ENCODE results near the gene PYY. TPM values are rescaled to one million over a fixed set of nuclear protein-coding genes. Genes with fewer than 3 reads are reported as not detected.
A peak's percentile ranks its signal among the peaks of the same experiment; 100 is the strongest.

PYY gene
- total RNA-seq, 1 experiment from 2014 or later, result not detected

GRCh38 chr17:43952351-43952723 lies 1.4 kb downstream of the PYY start:
- no peak overlapping the region for H3K4me3 ChIP-seq (ENCODE audit: low read depth in 2 of 2, low read length in 2 of 2)
- POLR2A ChIA-PET, result no interaction called here
- ATAC-seq, result no peak
- H3K9me3 ChIP-seq (ENCODE audit: control insufficient read depth, insufficient read depth, low read depth, low read length), result no peaks in the 10 kb centered on the region
- TF ChIP-seq REST (IDR thresholded peaks at IDR 0.05; ENCODE audit: insufficient read depth in 1 of 2, low read depth in 2 of 2, low read length in 1 of 2), result peak; percentile 38 to 52; a peak in 1 of 4 replicates
- no peak for TF ChIP-seq SIN3A (IDR thresholded peaks at IDR 0.05; ENCODE audit: borderline replicate concordance, insufficient read depth, low read depth, low read length)
- no peak for DNase-seq (ENCODE audit: low read depth, low spot score)
- no peaks in the 10 kb centered on the region for H3K36me3 ChIP-seq (ENCODE audit: control insufficient read depth, insufficient read depth, low read length)
- CTCF ChIA-PET, result no interaction called here
- BruUV-seq (replicated peaks), result no TSS peak
- no peaks in the 10 kb centered on the region for H3K27me3 ChIP-seq (ENCODE audit: control insufficient read depth, insufficient read depth, low read length)
- H3K27ac ChIP-seq (ENCODE audit: low read length), result no peak overlapping the region
- intact Hi-C loops (cut with micrococcal nuclease; ENCODE audit: unreplicated experiment) (no loop called here), in situ Hi-C loops (cut with HindIII; ENCODE audit: low pct_unique_long_range_greater_than_20kb, low sequenced_read_pairs) (no loop called here)
- H3K4me1 ChIP-seq (ENCODE audit: control insufficient read depth, insufficient read depth, low read length), result no peaks in the 10 kb centered on the region

GRCh38 chr17:43951750-43952149 lies 2.0 kb downstream of the PYY start:
- no peak for DNase-seq (ENCODE audit: low read depth, low spot score)
- ChIA-PET POLR2A (no interaction called here), CTCF (no interaction called here)
- in situ Hi-C loops (cut with HindIII; ENCODE audit: low pct_unique_long_range_greater_than_20kb, low sequenced_read_pairs), result no loop called here
- intact Hi-C loops (cut with micrococcal nuclease; ENCODE audit: unreplicated experiment), result no loop called here
- no TSS peak for BruUV-seq (replicated peaks)
- H3K9me3 ChIP-seq (ENCODE audit: control insufficient read depth, insufficient read depth, low read depth, low read length), result no peaks in the 10 kb centered on the region
- H3K27me3 ChIP-seq (ENCODE audit: control insufficient read depth, insufficient read depth, low read length), result no peaks in the 10 kb centered on the region
- no peak overlapping the region for H3K27ac ChIP-seq (ENCODE audit: low read length)
- H3K36me3 ChIP-seq (ENCODE audit: control insufficient read depth, insufficient read depth, low read length), result no peaks in the 10 kb centered on the region
- ATAC-seq, result no peak
- no peak overlapping the region for H3K4me3 ChIP-seq (ENCODE audit: low read depth in 2 of 2, low read length in 2 of 2)
- TF ChIP-seq TCF7L2 (IDR thresholded peaks at IDR 0.05; ENCODE audit: low read depth, low read length) (no peak), SIN3A (IDR thresholded peaks at IDR 0.05; ENCODE audit: borderline replicate concordance, insufficient read depth, low read depth, low read length) (no peak), REST (IDR thresholded peaks at IDR 0.05; ENCODE audit: insufficient read depth in 1 of 2, low read depth in 2 of 2, low read length in 1 of 2) (no peak)
- H3K4me1 ChIP-seq (ENCODE audit: control insufficient read depth, insufficient read depth, low read length), result no peaks in the 10 kb centered on the region

GRCh38 chr17:43950554-43950953 lies 3.2 kb downstream of the PYY start:
- intact Hi-C loops (cut with micrococcal nuclease; ENCODE audit: unreplicated experiment), result no loop called here
- H3K27ac ChIP-seq (ENCODE audit: low read length), result no peak overlapping the region
- in situ Hi-C loops (cut with HindIII; ENCODE audit: low pct_unique_long_range_greater_than_20kb, low sequenced_read_pairs), result no loop called here
- CTCF ChIA-PET, result no interaction called here
- no peak for DNase-seq (ENCODE audit: low read depth, low spot score)
- POLR2A ChIA-PET, result interaction anchor here (0.6 kb wide), 1 partner anchor 29 kb away, joined by 3 read pairs; no protein-coding TSS in a partner anchor
- ATAC-seq, result no peak
- TF ChIP-seq TCF7L2 (IDR thresholded peaks at IDR 0.05; ENCODE audit: low read depth, low read length) (no peak), CTCF (IDR thresholded peaks at IDR 0.05) (no peak), POLR2AphosphoS5 (IDR thresholded peaks at IDR 0.05; ENCODE audit: low read depth, low read length) (no peak), SIN3A (IDR thresholded peaks at IDR 0.05; ENCODE audit: borderline replicate concordance, insufficient read depth, low read depth, low read length) (no peak), REST (IDR thresholded peaks at IDR 0.05; ENCODE audit: insufficient read depth in 1 of 2, low read depth in 2 of 2, low read length in 1 of 2) (no peak)
- no peak overlapping the region for H3K4me3 ChIP-seq (ENCODE audit: low read depth in 2 of 2, low read length in 2 of 2)
- BruUV-seq (replicated peaks), result no TSS peak
- H3K4me1 ChIP-seq (ENCODE audit: control insufficient read depth, insufficient read depth, low read length), result no peaks in the 10 kb centered on the region
- no peaks in the 10 kb centered on the region for H3K9me3 ChIP-seq (ENCODE audit: control insufficient read depth, insufficient read depth, low read depth, low read length)
- no peaks in the 10 kb centered on the region for H3K36me3 ChIP-seq (ENCODE audit: control insufficient read depth, insufficient read depth, low read length)
- no peaks in the 10 kb centered on the region for H3K27me3 ChIP-seq (ENCODE audit: control insufficient read depth, insufficient read depth, low read length)
